Erythroblast (primary cell): ENCODE data around the gene NCKAP5.

ENCODE experiments used
- DNase-seq, 2 experiments: peaks; one replicate each; lab custom pipeline; 2025; lab: John Stamatoyannopoulos, UW
- GATA1 ChIP-seq: IDR thresholded peaks from 2 replicates; pipeline ENCODE4 v1.6.1; 2011; ENCODE audit warnings: low read depth, mild to moderate bottlenecking, control low read depth, low read length, moderate library complexity
- POLR2A ChIP-seq: IDR thresholded peaks from 2 replicates; pipeline ENCODE4 v1.6.1; 2011; ENCODE audit warnings: mild to moderate bottlenecking, low read length

The NCKAP5 gene

DNA sequence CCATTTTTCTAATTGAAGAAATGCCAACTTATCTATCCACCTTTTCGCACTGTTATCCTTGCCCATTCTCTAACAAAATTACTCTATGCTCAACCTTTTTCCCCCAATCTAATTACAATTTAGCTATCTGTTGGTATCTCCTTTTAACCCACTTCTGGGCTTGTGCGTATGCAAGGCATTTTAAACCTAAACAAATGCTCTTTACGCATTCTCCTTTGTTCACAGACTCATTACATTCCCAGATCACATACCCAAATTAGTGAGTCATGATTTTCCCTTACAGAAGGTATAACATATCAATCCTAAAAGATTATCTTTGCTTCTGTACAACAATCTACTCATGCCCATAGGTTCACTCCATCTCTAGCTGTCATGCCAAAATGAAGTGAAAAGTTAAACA, 826.5 kb downstream of the NCKAP5 start:
- DNase-seq, result no peak
- TF ChIP-seq POLR2A (no peak), GATA1 (no peak)

- DNase-seq, result no peak
- no peak for TF ChIP-seq POLR2A
- no peak for TF ChIP-seq GATA1
Observed at GRCh38 chr2:132740081-132740720, 828.1 kb downstream of the NCKAP5 start.

- DNase-seq, result no peak
- no peak for TF ChIP-seq GATA1
Observed at GRCh38 chr2:132738223-132738622, 830.0 kb downstream of the NCKAP5 start.

DNA sequence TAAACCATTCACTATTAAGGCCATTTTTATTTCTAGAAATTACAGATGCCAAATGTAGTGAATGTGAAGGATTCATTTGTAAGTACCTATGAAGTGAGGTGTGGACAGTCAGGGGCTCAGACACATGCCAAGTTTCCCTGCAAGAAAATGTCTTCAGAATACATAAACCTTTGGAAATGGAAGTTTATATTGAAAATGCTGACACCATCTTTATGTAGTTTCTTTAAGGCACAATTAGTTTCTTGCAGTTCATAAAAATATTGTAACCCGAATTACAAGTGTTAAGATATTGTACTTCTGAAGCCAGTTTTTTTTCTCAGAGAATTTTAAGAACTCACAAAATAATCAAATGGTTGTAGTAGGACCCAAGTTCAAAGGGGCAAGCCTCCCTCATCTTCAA, 832.2 kb downstream of the NCKAP5 start:
- DNase-seq, result no peak
- TF ChIP-seq POLR2A (no peak), GATA1 (no peak)

- no peak for DNase-seq
- TF ChIP-seq GATA1, result no peak
- no peak for TF ChIP-seq POLR2A
Observed at GRCh38 chr2:132734961-132735360, 833.3 kb downstream of the NCKAP5 start.

DNA sequence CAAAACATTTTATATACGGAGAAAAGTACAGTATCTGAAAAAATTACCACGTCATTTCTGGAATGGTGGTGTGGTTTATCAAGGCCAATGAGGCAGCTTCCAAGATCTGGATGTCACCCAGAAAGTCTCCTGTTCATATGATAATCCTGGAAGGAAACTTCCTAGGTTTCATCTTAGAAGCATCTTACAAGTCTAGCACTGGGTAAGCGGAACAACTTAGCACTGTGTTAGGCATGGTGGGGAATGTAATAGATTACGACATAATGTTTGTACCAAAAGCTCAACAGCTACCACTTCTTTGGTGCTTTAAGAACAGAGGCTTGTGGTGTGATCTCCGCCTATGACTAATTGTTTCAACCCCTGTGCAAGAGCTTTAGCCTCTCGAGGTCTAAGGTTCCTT, 835.2 kb downstream of the NCKAP5 start:
- no peak for DNase-seq
- TF ChIP-seq POLR2A (no peak), GATA1 (no peak)

- TF ChIP-seq GATA1 (no peak), POLR2A (no peak)
- DNase-seq, result no peak
Observed at GRCh38 chr2:132732694-132733093, 835.6 kb downstream of the NCKAP5 start.

- TF ChIP-seq GATA1, result no peak
- no peak for TF ChIP-seq POLR2A
- no peak for DNase-seq
Observed at GRCh38 chr2:132731441-132731840, 836.8 kb downstream of the NCKAP5 start.

DNA sequence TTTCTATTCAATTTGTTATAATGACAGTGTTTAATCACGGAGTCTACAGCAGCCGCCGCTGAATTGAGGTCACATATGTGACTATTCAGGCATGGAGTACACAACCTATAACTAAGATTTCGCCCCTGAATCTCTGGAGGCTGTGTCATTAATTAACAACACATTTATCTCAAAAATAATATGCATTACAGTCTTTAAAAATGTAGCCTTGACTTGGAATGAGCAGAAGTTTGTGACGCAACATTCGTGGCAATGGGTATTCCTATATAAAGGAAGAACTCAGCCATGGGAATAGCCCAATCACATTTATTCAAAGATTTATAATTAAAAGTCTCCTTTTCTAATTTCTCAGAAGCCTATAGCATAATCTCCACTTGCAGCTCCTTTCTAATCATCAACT, 837.7 kb downstream of the NCKAP5 start:
- no peak for DNase-seq

GRCh38 chr2:132729522-132729921, 838.7 kb downstream of the NCKAP5 start:
- no peak for DNase-seq
- TF ChIP-seq POLR2A (no peak), GATA1 (no peak)

More for the DNA sequence above, 837.7 kb downstream of the NCKAP5 start:
- TF ChIP-seq POLR2A (no peak), GATA1 (no peak)

GRCh38 chr2:132726155-132726554, 842.1 kb downstream of the NCKAP5 start:
- TF ChIP-seq GATA1, result no peak
- no peak for TF ChIP-seq POLR2A
- DNase-seq, result no peak

DNA sequence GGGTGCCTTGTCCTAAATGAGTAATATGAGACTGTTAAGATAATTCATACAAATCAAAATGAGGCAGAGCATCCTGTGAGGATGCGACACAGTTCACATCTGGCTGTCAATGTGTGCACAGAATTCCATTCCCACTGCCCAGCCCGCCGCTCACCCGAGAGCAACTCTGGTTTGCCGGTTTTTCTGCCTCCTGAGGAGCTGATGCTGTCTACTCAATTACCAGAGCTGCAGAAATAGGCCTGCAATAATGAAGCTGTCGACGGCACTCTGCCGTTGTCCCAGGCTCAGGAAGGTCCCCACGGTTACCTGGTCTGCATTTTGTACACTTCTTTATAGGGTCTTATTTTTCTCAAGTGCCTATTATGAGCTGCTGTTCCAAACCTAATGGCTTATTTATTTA, 842.5 kb downstream of the NCKAP5 start:
- TF ChIP-seq GATA1 (no peak), POLR2A (no peak)
- no peak for DNase-seq

DNA sequence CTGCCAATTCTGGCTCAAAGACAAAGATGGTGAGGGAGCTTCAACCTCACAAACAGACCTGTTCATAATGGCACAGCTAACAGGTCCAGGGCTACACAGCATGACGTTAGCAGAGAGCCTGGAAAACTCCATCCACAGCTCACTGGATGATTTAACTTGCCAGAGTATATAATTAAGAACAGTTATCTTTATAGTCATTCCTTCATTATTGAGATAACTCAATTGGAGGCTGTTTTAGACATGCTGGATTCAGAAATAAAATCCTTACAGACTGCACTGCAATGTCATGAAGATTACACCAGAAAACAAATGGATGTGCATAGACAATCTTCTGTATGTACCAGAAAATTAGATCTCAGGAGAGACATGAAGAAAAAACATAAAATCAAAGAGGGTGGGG, 843.1 kb downstream of the NCKAP5 start:
- no peak for DNase-seq
- no peak for TF ChIP-seq GATA1
- TF ChIP-seq POLR2A, result no peak

DNA sequence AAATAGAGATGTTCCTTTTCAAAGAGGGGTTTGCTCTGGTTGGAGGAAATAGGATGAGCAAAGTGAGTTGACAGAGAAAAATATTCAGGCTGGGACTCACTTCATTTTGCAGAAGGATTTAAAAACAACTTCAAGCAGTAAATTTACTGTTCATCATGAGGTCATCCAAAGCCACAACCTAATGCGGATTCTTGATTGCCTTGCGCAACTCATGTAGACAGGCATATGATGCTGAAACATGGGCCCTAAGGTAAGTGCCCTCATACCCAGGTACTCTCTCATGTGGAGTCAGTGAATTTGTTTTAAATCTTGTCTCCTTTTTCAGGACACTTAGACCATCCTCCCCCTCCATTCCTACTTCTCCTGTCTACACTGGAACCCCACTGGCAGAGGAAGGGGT, 846.3 kb downstream of the NCKAP5 start:
- no peak for DNase-seq
- TF ChIP-seq GATA1 (no peak), POLR2A (no peak)

DNA sequence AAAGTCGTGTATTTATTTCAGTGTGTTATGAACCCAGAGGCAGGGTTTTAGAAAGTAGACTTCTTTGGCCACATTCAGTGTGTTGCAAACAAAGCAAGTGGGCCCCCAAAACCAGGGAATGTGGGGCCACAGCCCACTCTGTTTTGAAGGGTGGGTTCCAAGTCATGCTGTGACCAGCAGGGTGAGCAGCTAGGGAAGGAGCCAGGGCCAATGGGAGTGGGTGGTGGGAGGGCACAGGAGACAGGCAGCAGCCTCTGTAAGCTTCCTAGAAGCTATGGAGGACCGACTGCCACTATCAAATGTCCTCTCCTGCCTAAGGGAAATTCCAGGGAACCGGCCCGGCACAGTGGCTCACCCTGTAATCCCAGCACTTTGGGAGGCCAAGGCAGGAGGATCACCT, 847.9 kb downstream of the NCKAP5 start:
- TF ChIP-seq GATA1 (no peak), POLR2A (no peak)
- no peak for DNase-seq
